OCI-LY3 (cell line): ENCODE measurements around the gene FMR1.

Experiments
- CTCF ChIP-seq: fragments of 200-600, 300-600 bp; sonication (generic); IDR thresholded peaks from 2 replicates; pipeline ENCODE4 v1.5.1; 2014; ENCODE audit warnings: antibody characterized with exemption, low read length, low read depth
- EZH2phosphoT487 ChIP-seq: fragments of 200-600 bp; shearing (Covaris generic); IDR thresholded peaks from 2 replicates; pipeline ENCODE4 v1.6.1; 2018; ENCODE audit warnings: antibody characterized with exemption, mixed run types, low read depth

- TF ChIP-seq CTCF: no peak
- no peak for TF ChIP-seq EZH2phosphoT487
Measured at GRCh38 chrX:147901461-147902126, 10.1 kb upstream of the FMR1 start.
